Adrenal gland (tissue), 12 donors: ENCODE results near the gene OR9A4. TPM values are rescaled to one million over a fixed set of nuclear protein-coding genes. Genes with fewer than 3 reads are reported as not detected.

Source experiments
- DNase-seq, 7 donors: peaks; one replicate each; pipeline ENCODE4 v3.0.0-alpha.2; 2019 to 2020
- H3K27ac ChIP-seq, 5 donors: fragments of 200-600 bp; sonication (generic) in 4 of 5; 1 replicate in 3 of 5; 2 replicates in 2 of 5; pipeline versions ENCODE4 v1.5.1 to v1.8.0; 2016 to 2020; ENCODE audit warnings: mild to moderate bottlenecking in 1 of 5
- H3K27me3 ChIP-seq: fragments of 200-600 bp; 2 replicates; pipeline ENCODE4 v1.8.0; 2021
- H3K36me3 ChIP-seq, 2 donors: fragments of 200-600 bp; replicated peaks in 1 of 2; 1 replicate in 1 of 2; 2 replicates in 1 of 2; pipeline versions ENCODE4 v1.5.1 to v1.8.0; 2018 to 2022
- H3K4me1 ChIP-seq, 2 donors: fragments of 200-600 bp; replicated peaks in 1 of 2; 1 replicate in 1 of 2; 2 replicates in 1 of 2; pipeline versions ENCODE4 v1.5.1 to v1.8.0; 2018 to 2021
- H3K4me3 ChIP-seq, 4 donors: fragments of 200-600 bp; sonication (generic) in 3 of 4; one replicate each; pipeline ENCODE4 v1.5.1; 2016 to 2018
- H3K9me3 ChIP-seq, 3 donors: fragments of 200-600 bp; sonication (generic) in 1 of 3; replicated peaks in 1 of 3; 1 replicate in 2 of 3; 2 replicates in 1 of 3; pipeline versions ENCODE4 v1.5.1 to v1.8.0; 2016 to 2021
- POLR2A ChIP-seq, 2 donors: fragments of 450-650 bp; IDR thresholded peaks; one replicate each; pipeline ENCODE4 v1.6.1; 2017; ENCODE audit warnings: antibody characterized with exemption in 2 of 2, mild to moderate bottlenecking in 2 of 2, moderate library complexity in 1 of 2
- WGBS, 4 donors: extraction: QIAGEN DNeasy Blood & Tissue Kit in 2 of 4; methylation state at CpG; one replicate each; pipeline versions ENCODE4 v1.1.5 to v1.1.7; 2013 to 2017; 5-methylcytosine and 5-hydroxymethylcytosine counted together
- intact Hi-C, 2 donors: fragments of 100-400 bp; cut with DNase I; formaldehyde crosslinking; loops; one replicate each; pipeline versions ENCODE4 v1.14.1 to v1.15.0; 2022 to 2023
- polyA plus RNA-seq, 3 donors: library from polyadenylated mRNA; stranded (reverse); fragments of 200-250 nt in 2 of 3; fragments of 350-450 nt in 1 of 3; fragmentation: Illumina TruSeq in 1 of 3; extraction: RNeasy Lipid Tissue Mini Kit (QIAGEN cat#74804) in 1 of 3; gene quantifications; one replicate each; pipeline ENCODE4 v1.2.3, GENCODE V29; 2013 to 2014
- total RNA-seq, 9 donors: library from RNA; depleted of rRNA in 4 of 9; stranded (reverse); fragments of >200 nt in 4 of 9; fragments of 120-200 nt in 1 of 9; fragmentation: NEBNext Ultra II Directional in 1 of 9; extraction: Animal tissue kit (Norgen Biotek cat#: 25700) in 1 of 9; gene quantifications; one replicate each; pipeline versions ENCODE4 v1.1.0 to v1.2.4, GENCODE V29; 2013 to 2023
- TF ChIP-seq, protein P1 (sequence below), 6 experiments: fragments of 450-650 bp in 4 of 6; fragments of 200-600 bp in 2 of 6; sonication (generic) in 1 of 6; IDR thresholded peaks; 1 replicate in 5 of 6; 2 replicates in 1 of 6; pipeline versions ENCODE4 v1.5.1 to v1.8.0; 2016 to 2021; ENCODE audit warnings: antibody characterized with exemption in 6 of 6, mild to moderate bottlenecking in 2 of 6, moderate library complexity in 1 of 6
- donor health status: healthy with polysubstance abuse.
- donor health status: Bipolar disorder and iron deficiency.
- donor health status: DM: yes; HTN: yes; CAD: no.
- donor health status: DM: no; HTN: no; CAD: no.
- donor health status: DM: no; HTN: no; CAD: no.
- donor health status: DM: yes; HTN: yes; CAD: no.

OR9A4 gene
- total and polyA plus RNA-seq, 12 donors: 0.11 TPM; not detected in 11

DNA sequence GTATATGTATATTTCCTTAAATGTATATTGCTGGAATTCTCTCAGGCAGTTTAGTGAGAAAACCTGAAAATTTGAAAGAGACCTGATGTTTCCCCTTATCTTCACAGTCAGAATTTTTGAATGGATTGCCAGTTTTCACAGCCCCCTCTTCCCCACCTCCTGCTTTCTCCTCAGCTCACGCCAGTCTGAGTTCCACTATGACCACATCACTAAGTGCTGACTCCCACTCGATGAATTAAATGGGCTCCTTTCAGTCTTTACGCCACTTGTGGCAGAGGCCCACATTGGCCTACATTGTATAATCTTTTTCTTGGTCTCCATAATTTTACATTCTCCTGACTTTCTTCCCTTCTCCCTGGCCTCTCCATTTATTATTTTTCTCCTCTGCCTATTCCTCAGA is 33.7 kb downstream of the OR9A4 start:
- no peak for DNase-seq
- H3K4me1 ChIP-seq: no peaks in the 10 kb centered on the region
- H3K36me3 ChIP-seq: no peaks in the 10 kb centered on the region
- H3K9me3 ChIP-seq: no peaks in the 10 kb centered on the region
- WGBS, 4 donors: 62 to 75% (median 72%) methylated on average over 3 of the region's 3 CpGs
- intact Hi-C loops: no loop called here
- H3K27me3 ChIP-seq: no peaks in the 10 kb centered on the region
- no peak overlapping the region for H3K4me3 ChIP-seq
- TF ChIP-seq POLR2A (IDR thresholded peaks at IDR 0.05): no peak
- TF ChIP-seq, protein P1, sequence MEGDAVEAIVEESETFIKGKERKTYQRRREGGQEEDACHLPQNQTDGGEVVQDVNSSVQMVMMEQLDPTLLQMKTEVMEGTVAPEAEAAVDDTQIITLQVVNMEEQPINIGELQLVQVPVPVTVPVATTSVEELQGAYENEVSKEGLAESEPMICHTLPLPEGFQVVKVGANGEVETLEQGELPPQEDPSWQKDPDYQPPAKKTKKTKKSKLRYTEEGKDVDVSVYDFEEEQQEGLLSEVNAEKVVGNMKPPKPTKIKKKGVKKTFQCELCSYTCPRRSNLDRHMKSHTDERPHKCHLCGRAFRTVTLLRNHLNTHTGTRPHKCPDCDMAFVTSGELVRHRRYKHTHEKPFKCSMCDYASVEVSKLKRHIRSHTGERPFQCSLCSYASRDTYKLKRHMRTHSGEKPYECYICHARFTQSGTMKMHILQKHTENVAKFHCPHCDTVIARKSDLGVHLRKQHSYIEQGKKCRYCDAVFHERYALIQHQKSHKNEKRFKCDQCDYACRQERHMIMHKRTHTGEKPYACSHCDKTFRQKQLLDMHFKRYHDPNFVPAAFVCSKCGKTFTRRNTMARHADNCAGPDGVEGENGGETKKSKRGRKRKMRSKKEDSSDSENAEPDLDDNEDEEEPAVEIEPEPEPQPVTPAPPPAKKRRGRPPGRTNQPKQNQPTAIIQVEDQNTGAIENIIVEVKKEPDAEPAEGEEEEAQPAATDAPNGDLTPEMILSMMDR (IDR thresholded peaks at IDR 0.05): no peak
- H3K27ac ChIP-seq: no peak overlapping the region

GRCh38 chr7:141950806-141951205 is 34.6 kb downstream of the OR9A4 start:
- no peak overlapping the region for H3K27ac ChIP-seq
- H3K27me3 ChIP-seq: no peaks in the 10 kb centered on the region
- 64 to 90% (median 80%) methylated on average over 1 of the region's 1 CpG for WGBS, 4 donors
- H3K4me1 ChIP-seq: no peaks in the 10 kb centered on the region
- no peaks in the 10 kb centered on the region for H3K36me3 ChIP-seq
- no peaks in the 10 kb centered on the region for H3K9me3 ChIP-seq
- no peak overlapping the region for H3K4me3 ChIP-seq
- intact Hi-C loops: no loop called here
- DNase-seq: peak in 1 of 7 donors; percentile 22
- TF ChIP-seq, protein P1 (IDR thresholded peaks at IDR 0.05): no peak
- TF ChIP-seq POLR2A (IDR thresholded peaks at IDR 0.05): no peak

- no peak overlapping the region for H3K4me3 ChIP-seq
- no peak overlapping the region for H3K27ac ChIP-seq
- no peaks in the 10 kb centered on the region for H3K9me3 ChIP-seq
- intact Hi-C loops: no loop called here
- TF ChIP-seq, protein P1 (IDR thresholded peaks at IDR 0.05): no peak
- no peak for TF ChIP-seq POLR2A (IDR thresholded peaks at IDR 0.05)
- no peaks in the 10 kb centered on the region for H3K36me3 ChIP-seq
- no peaks in the 10 kb centered on the region for H3K4me1 ChIP-seq
- H3K27me3 ChIP-seq: no peaks in the 10 kb centered on the region
- DNase-seq: no peak
- 63 to 91% (median 75%) methylated on average over 1 of the region's 1 CpG for WGBS, 4 donors
These were observed 36.3 kb downstream of the OR9A4 start for GRCh38 chr7:141952461-141952860.

- WGBS, 4 donors: 54 to 84% (median 72%) methylated on average over 1 of the region's 1 CpG
These were observed 38.1 kb downstream of the OR9A4 start for GRCh38 chr7:141954334-141954733.

More at GRCh38 chr7:141954334-141954733, 38.1 kb downstream of the OR9A4 start:
- H3K9me3 ChIP-seq: no peaks in the 10 kb centered on the region
- no peak for DNase-seq
- H3K4me1 ChIP-seq: no peaks in the 10 kb centered on the region
- intact Hi-C loops: no loop called here
- H3K36me3 ChIP-seq: no peaks in the 10 kb centered on the region
- no peaks in the 10 kb centered on the region for H3K27me3 ChIP-seq
- H3K4me3 ChIP-seq: no peak overlapping the region
- no peak overlapping the region for H3K27ac ChIP-seq
- TF ChIP-seq, protein P1 (IDR thresholded peaks at IDR 0.05): no peak
- no peak for TF ChIP-seq POLR2A (IDR thresholded peaks at IDR 0.05)
